Measurements from ENCODE around the gene CEACAM19. TPM values are rescaled to one million over a fixed set of nuclear protein-coding genes. Genes with fewer than 3 reads are reported as not detected.
"Not testable (repeated sequence)": the region's sequence is repeated elsewhere in the genome, so short reads cannot be mapped to it uniquely, and the experiment has no call there.

CEACAM19 gene
- total RNA-seq, 1 experiment from 2014 or later: 1.2 TPM

GRCh38 chr19:44683434-44684210 lies 12.3 kb downstream of the CEACAM19 start:
- Histone ChIP-seq H3K4me1 (ENCODE audit: control insufficient read depth, insufficient read depth, low read length) (0 out of 2 replicates have a peak, but pooled peaks cover 2% of the 10 kb centered on the region), H3K27ac (ENCODE audit: low read length) (no peak overlapping the region), H3K36me3 (ENCODE audit: control insufficient read depth, insufficient read depth, low read length) (no peaks in the 10 kb centered on the region), H3K4me3 (ENCODE audit: low read depth in 2 of 2, low read length in 2 of 2) (no peak overlapping the region), H3K9me3 (ENCODE audit: control insufficient read depth, insufficient read depth, low read depth, low read length) (no peaks in the 10 kb centered on the region), H3K27me3 (ENCODE audit: control insufficient read depth, insufficient read depth, low read length) (no peaks in the 10 kb centered on the region)
- in situ Hi-C loops (cut with HindIII; ENCODE audit: low pct_unique_long_range_greater_than_20kb, low sequenced_read_pairs) (no loop called here), intact Hi-C loops (cut with micrococcal nuclease; ENCODE audit: unreplicated experiment) (no loop called here)
- BruUV-seq (replicated peaks): no TSS peak
- POLR2A ChIA-PET: no interaction called here
- peak; percentile 15; the same call in 1 of the 2 replicates for ATAC-seq
- no peak for TF ChIP-seq POLR2AphosphoS5 (IDR thresholded peaks at IDR 0.05; ENCODE audit: low read depth, low read length)
- TF ChIP-seq REST (IDR thresholded peaks at IDR 0.05; ENCODE audit: insufficient read depth in 1 of 2, low read depth in 2 of 2, low read length in 1 of 2): no peak
- TF ChIP-seq SIN3A (IDR thresholded peaks at IDR 0.05; ENCODE audit: borderline replicate concordance, insufficient read depth, low read depth, low read length): no peak
- TF ChIP-seq CTCF (IDR thresholded peaks at IDR 0.05): no peak
- no peak for TF ChIP-seq TCF7L2 (IDR thresholded peaks at IDR 0.05; ENCODE audit: low read depth, low read length)
- DNase-seq (ENCODE audit: low read depth, low spot score): no peak
- CTCF ChIA-PET: interaction anchor here (0.6 kb wide), 1 partner anchor 29 kb away, joined by 5 read pairs; no protein-coding TSS in a partner anchor

GRCh38 chr19:44684396-44684795 lies 13.1 kb downstream of the CEACAM19 start:
- BruUV-seq (replicated peaks); intact Hi-C loops (cut with micrococcal nuclease; ENCODE audit: unreplicated experiment): not testable (repeated sequence)

More at GRCh38 chr19:44684396-44684795, 13.1 kb downstream of the CEACAM19 start:
- DNase-seq (ENCODE audit: low read depth, low spot score); CTCF ChIA-PET; H3K4me1 ChIP-seq (ENCODE audit: control insufficient read depth, insufficient read depth, low read length); H3K27ac ChIP-seq (ENCODE audit: low read length); ATAC-seq; H3K4me3 ChIP-seq (ENCODE audit: low read depth in 2 of 2, low read length in 2 of 2); H3K9me3 ChIP-seq (ENCODE audit: control insufficient read depth, insufficient read depth, low read depth, low read length); H3K27me3 ChIP-seq (ENCODE audit: control insufficient read depth, insufficient read depth, low read length); POLR2A ChIA-PET; H3K36me3 ChIP-seq (ENCODE audit: control insufficient read depth, insufficient read depth, low read length); in situ Hi-C loops (cut with HindIII; ENCODE audit: low pct_unique_long_range_greater_than_20kb, low sequenced_read_pairs): not testable (repeated sequence)
